ENCODE data around the gene GRIN3B. TPM values are rescaled to one million over a fixed set of nuclear protein-coding genes. Genes with fewer than 3 reads are reported as not detected.

GRIN3B gene, protein sequence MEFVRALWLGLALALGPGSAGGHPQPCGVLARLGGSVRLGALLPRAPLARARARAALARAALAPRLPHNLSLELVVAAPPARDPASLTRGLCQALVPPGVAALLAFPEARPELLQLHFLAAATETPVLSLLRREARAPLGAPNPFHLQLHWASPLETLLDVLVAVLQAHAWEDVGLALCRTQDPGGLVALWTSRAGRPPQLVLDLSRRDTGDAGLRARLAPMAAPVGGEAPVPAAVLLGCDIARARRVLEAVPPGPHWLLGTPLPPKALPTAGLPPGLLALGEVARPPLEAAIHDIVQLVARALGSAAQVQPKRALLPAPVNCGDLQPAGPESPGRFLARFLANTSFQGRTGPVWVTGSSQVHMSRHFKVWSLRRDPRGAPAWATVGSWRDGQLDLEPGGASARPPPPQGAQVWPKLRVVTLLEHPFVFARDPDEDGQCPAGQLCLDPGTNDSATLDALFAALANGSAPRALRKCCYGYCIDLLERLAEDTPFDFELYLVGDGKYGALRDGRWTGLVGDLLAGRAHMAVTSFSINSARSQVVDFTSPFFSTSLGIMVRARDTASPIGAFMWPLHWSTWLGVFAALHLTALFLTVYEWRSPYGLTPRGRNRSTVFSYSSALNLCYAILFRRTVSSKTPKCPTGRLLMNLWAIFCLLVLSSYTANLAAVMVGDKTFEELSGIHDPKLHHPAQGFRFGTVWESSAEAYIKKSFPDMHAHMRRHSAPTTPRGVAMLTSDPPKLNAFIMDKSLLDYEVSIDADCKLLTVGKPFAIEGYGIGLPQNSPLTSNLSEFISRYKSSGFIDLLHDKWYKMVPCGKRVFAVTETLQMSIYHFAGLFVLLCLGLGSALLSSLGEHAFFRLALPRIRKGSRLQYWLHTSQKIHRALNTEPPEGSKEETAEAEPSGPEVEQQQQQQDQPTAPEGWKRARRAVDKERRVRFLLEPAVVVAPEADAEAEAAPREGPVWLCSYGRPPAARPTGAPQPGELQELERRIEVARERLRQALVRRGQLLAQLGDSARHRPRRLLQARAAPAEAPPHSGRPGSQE
- total RNA-seq: 0.54 and 0.97 TPM in 2 replicates

DNA sequence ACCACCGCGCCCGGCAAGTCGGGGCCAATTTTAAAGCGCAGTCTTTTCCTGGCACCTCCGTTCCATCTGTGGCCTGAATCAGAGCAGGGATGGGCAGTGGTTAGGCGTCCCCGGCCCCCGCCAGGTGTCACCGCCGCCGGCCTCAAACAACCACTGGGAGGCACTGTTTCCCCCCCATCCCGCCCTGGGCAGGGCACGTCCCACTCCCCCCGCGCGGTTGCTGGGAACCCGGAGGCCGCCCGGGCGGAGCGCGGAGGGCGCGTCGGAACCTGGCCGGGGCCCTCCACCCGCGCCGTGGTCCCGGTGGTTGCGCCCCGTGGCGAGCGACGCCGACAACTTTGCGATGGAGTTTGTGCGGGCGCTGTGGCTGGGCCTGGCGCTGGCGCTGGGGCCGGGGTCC, at the start of gene GRIN3B:
Gene GRIN3B (plus strand): TSS at position 325 of the 400 bp plus-strand sequence. CDS start 19 bp downstream, at position 344.

DNA sequence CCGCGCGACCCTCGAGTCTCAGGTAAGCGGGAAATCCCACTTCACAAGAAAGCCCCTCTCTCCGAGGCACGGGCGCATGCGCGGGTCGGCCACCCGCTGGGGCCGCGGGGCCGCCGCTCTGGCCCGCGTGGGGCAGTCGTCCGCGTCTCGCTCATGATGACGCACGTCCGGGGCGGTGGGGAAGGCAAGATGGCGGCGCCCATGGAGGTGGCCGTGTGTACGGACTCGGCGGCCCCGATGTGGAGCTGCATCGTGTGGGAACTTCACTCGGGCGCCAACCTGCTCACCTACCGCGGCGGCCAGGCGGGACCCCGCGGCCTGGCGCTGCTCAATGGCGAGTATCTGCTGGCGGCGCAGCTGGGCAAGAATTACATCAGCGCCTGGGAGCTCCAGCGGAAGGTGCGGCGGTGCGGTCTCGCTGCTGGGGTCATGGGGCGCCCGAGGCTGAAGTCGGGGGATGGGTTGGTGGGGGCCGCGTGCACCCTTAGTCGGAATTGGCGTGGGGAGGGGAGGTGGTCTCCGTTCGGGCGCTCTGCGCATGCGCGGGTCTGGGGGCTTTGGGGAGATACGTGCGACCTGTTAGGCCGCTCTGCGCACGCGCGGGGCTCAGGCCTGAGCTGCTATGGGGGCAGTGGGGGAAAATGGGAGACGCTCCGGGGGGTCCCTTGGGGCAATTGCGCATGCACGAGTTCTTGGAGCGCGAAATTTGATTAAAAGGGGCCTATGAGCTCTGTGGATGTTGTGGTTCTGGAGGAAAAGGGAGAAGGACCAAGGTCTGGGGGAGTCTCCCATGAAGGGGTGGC, 15.9 kb upstream of the GRIN3B start, which contains the start of gene WDR18:
Gene WDR18 (plus strand): TSS at position 181 of the 803 bp plus-strand sequence. CDS start 9 bp downstream, at position 190.

DNA sequence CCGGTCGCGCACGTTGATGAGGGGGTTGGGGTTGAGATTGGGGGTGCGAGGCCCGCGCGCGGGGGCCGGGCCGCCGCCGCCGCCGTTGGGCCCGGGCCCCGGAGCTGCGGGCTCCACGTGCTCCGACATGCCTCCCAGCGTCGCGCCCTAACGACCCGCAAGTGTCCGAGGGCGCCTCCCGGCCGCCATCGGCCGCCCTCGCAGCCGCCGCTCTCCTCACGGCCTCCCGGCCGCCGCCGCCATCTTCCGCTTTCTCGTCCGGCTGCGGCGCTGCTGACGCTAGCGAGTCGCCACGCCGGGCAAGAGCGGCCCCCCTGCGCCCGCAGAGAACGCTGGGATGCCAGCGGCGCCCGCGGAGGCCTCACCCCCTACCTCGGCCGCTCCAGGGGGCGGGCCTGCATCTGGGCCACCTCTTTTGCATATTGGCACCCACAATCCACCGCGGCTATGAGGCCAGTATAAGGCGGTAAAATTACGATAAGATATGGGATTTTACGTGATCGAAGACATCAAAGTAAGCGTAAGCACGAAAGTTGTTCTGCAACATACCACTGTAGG, 20.7 kb downstream of the GRIN3B start, which contains the start of gene TMEM259:
Gene TMEM259 (minus strand): TSS at position 256 of the 558 bp plus-strand sequence. CDS start 127 bp downstream, at position 129.

GRCh38 chr19:1025960-1026782, 26.0 kb downstream of the GRIN3B start, which contains the start of gene CNN2:
TSS of gene CNN2 (plus strand) at chr19:1026608. CDS start at chr19:1026662, 54 bp downstream.

DNA sequence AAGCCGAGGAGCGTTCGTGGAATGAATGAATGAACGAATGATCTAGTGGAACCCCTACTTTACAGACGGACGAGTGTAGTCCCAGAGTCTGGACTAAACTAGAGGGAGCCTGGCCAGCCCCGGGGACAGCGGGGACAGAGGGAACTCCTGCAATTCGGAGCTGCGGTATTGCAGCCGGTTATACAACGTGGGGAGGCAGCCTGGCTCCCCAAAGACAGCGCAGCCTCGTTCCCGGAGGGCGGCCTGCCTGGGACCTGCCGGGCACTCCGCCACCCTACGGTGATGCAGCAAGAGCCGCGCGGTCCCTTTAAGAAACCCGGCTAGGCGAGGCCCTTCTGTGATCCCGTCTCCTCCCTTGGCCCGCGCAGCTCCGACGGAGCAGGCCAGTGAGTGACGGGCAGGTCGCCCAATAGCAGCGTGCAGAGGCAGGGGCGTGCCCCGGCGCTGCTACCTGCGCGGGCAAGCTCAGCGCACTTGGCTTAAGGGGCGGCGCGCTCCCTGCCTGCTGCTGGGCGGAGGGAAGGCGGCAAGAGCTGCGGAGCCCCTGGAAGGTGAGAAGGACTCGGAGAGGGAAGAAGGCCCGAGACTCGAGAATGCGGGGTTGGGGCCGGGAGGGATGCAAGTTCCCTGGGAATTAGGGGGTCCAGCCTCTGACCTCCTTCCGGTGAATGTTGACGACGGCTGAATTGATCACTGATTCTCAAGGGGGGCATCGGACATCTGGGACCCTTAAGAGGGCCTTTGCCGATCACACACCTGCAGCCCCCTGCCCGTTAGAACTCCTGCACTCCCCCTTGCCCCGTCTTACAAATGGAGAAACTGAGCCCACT, 39.6 kb downstream of the GRIN3B start, which contains the start of gene ABCA7:
Gene ABCA7 (plus strand): TSS at position 462 of the 830 bp plus-strand sequence. CDS start 1,255 bp downstream, outside the sequence.

Other genes starting within 250 kb of the GRIN3B start
- gene MISP, start 249.3 kb upstream of the GRIN3B start, total RNA-seq: not detected in 2 replicates
- 190 and 240 TPM in 2 replicates for gene PTBP1, start 203.0 kb upstream of the GRIN3B start, total RNA-seq
- 0.36 and 2.1 TPM in 2 replicates for gene PLPPR3, start 178.5 kb upstream of the GRIN3B start, total RNA-seq
- gene AZU1, start 172.6 kb upstream of the GRIN3B start, total RNA-seq: not detected in 2 replicates
- gene PRTN3, start 159.4 kb upstream of the GRIN3B start, total RNA-seq: 0.16 TPM in 1 of 2 replicates, not detected in the other
- 2.4 and 6.9 TPM in 2 replicates for gene ELANE, start 148.1 kb upstream of the GRIN3B start, total RNA-seq
- gene CFD, start 140.8 kb upstream of the GRIN3B start, total RNA-seq: 70.6 and 164 TPM in 2 replicates
- 25.8 and 35.2 TPM in 2 replicates for gene MED16, start 107.2 kb upstream of the GRIN3B start, total RNA-seq
- not detected in 2 replicates for gene RNU6-9, start 106.9 kb upstream of the GRIN3B start, total RNA-seq
- gene R3HDM4, start 87.2 kb upstream of the GRIN3B start, total RNA-seq: 61.7 and 64.3 TPM in 2 replicates
- not detected in 2 replicates for gene KISS1R, start 83.1 kb upstream of the GRIN3B start, total RNA-seq
- gene ARID3A, start 74.4 kb upstream of the GRIN3B start, total RNA-seq: 7.9 and 10.5 TPM in 2 replicates
- gene WDR18, start 16.1 kb upstream of the GRIN3B start, total RNA-seq: 25.1 and 37.9 TPM in 2 replicates
- 140 and 146 TPM in 2 replicates for gene TMEM259, start 20.7 kb downstream of the GRIN3B start, total RNA-seq
- not detected in 2 replicates for gene RNU6-2, start 21.1 kb downstream of the GRIN3B start, total RNA-seq
- gene CNN2, start 26.2 kb downstream of the GRIN3B start, total RNA-seq: 177 and 287 TPM in 2 replicates
- gene ABCA7, start 39.7 kb downstream of the GRIN3B start, total RNA-seq: 4.5 and 5.8 TPM in 2 replicates
- gene ARHGAP45, start 66.7 kb downstream of the GRIN3B start, total RNA-seq: 4.9 and 8.1 TPM in 2 replicates
- gene POLR2E, start 95.0 kb downstream of the GRIN3B start, total RNA-seq: 198 and 220 TPM in 2 replicates
- gene GPX4, start 103.6 kb downstream of the GRIN3B start, total RNA-seq: 486 and 619 TPM in 2 replicates
- 48.2 and 84.6 TPM in 2 replicates for gene SBNO2, start 173.8 kb downstream of the GRIN3B start, total RNA-seq
- 51.4 and 70.3 TPM in 2 replicates for gene STK11, start 205.4 kb downstream of the GRIN3B start, total RNA-seq
- gene CBARP, start 237.6 kb downstream of the GRIN3B start, total RNA-seq: 3.7 and 4.0 TPM in 2 replicates
- 66.6 and 105 TPM in 2 replicates for gene ATP5F1D, start 241.3 kb downstream of the GRIN3B start, total RNA-seq
- 22.0 and 38.2 TPM in 2 replicates for gene MIDN, start 248.2 kb downstream of the GRIN3B start, total RNA-seq

All from cardiac atrium fibroblast (primary cell).